ENCODE results near the gene STMN1.

The STMN1 gene

DNA sequence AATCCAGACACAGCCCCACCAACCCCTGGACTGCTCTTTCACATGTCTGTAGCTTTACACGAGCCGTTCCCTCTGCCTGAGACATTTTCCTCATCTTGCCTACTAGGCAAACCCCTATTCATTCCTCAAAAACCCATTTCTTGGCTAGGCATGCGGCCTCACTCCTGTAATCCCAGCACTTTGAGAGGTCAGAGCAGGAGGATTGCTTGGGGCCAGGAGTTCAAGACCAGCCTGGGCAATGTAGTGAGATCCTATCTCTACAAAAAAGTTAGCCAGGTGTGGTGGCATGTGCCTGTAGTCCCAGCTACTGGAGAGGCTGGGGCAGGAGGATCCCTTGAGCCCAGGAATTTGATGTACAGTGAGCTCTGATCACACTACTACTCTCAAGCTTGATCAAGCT lies 41.8 kb downstream of the STMN1 start:
- Histone ChIP-seq H3K9me3 (no peaks in the 10 kb centered on the region), H3K4me1 (peaks cover 15% of the 10 kb centered on the region), H3K27me3 (ENCODE audit: low read depth) (no peaks in the 10 kb centered on the region), H3K36me3 (replicated peaks) (no peaks in the 10 kb centered on the region), H3K4me3 (no peak overlapping the region)
- in situ Hi-C loops (cut with MboI; ENCODE audit: low sequenced_read_pairs): no loop called here
- DNase-seq (ENCODE audit: low spot score in 2 of 2): no peak

DNA sequence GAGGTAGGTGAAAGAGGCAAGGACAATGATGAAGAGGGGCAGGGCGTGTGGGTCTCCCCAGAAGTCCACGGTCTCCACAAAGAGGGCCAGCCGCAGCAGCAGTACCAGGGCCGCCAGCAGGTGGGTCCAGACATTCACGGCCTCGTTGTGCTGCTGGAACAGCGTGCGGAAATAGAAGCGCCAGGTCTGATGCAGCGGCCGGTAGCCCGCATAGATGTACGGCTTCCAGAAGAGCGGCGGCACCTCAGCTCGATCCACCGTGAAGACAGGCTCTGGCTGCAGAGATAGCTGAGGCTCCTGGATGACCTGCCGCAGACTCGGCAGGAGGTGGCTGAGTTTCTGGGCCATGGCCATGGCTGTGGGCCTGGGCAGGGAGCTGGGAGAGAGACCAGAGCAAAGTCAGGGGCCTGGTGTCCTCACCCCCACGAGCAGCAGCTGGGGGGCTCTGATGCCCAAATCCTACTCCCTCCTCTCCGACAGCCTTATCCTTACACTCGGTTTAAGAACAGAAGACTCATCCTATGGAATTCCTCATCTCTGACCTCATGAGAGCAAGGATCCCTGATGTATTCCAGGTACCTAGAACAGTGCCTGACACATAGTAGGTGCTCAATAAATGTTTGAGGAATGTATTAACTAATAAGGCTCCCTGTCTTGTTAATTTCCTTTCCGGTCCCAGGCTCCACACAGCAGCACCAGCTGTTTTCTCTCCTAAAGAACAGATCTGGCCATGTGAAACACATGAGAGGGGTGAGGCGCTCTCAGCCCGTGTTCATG lies 42.5 kb downstream of the STMN1 start:
- H3K4me1 ChIP-seq: peaks cover 15% of the 10 kb centered on the region
- no peaks in the 10 kb centered on the region for H3K36me3 ChIP-seq (replicated peaks)
- in situ Hi-C loops (cut with MboI; ENCODE audit: low sequenced_read_pairs): no loop called here
- no peak overlapping the region for H3K4me3 ChIP-seq
- H3K27me3 ChIP-seq (ENCODE audit: low read depth): no peaks in the 10 kb centered on the region
- H3K9me3 ChIP-seq: no peaks in the 10 kb centered on the region
- no peak for DNase-seq (ENCODE audit: low spot score in 2 of 2)

DNA sequence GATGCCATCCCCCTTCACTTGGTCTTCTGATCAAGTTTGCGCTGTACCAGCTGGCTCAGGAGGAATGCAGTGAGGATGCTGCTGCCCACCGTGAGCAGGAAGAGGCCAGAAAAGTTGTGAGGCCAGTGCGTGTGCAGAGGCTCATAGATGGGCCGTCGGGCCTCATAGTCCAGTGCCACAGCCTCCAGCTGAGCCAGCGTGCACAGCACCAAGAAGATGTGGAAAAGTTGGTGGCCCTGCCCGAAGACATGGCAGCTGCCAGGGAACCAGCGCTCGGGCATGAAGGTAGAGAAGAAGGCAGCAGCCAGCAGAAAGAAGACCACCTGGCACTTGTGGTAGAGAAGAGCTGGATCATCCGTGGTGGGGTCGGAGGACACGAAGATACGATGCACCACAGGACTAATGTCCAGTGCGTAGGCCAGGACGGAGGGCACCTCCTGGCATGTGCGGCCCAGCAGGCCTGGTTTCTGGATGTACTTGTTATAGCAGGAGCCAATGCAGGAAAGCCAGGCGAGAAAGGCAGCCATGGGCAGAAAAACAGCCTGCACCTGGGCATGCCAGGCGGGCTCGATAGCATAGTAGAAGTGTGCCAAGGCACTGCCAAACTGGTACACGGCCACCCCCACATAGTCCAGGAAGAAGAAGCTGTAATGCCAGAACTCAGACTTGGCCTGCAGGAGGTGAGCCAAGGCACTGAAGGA lies 43.3 kb downstream of the STMN1 start:
- no peaks in the 10 kb centered on the region for H3K36me3 ChIP-seq (replicated peaks)
- no peaks in the 10 kb centered on the region for H3K9me3 ChIP-seq
- no peak for DNase-seq (ENCODE audit: low spot score in 2 of 2)
- H3K4me1 ChIP-seq: peaks cover 22% of the 10 kb centered on the region
- in situ Hi-C loops (cut with MboI; ENCODE audit: low sequenced_read_pairs): no loop called here
- no peak overlapping the region for H3K4me3 ChIP-seq
- H3K27me3 ChIP-seq (ENCODE audit: low read depth): no peaks in the 10 kb centered on the region

DNA sequence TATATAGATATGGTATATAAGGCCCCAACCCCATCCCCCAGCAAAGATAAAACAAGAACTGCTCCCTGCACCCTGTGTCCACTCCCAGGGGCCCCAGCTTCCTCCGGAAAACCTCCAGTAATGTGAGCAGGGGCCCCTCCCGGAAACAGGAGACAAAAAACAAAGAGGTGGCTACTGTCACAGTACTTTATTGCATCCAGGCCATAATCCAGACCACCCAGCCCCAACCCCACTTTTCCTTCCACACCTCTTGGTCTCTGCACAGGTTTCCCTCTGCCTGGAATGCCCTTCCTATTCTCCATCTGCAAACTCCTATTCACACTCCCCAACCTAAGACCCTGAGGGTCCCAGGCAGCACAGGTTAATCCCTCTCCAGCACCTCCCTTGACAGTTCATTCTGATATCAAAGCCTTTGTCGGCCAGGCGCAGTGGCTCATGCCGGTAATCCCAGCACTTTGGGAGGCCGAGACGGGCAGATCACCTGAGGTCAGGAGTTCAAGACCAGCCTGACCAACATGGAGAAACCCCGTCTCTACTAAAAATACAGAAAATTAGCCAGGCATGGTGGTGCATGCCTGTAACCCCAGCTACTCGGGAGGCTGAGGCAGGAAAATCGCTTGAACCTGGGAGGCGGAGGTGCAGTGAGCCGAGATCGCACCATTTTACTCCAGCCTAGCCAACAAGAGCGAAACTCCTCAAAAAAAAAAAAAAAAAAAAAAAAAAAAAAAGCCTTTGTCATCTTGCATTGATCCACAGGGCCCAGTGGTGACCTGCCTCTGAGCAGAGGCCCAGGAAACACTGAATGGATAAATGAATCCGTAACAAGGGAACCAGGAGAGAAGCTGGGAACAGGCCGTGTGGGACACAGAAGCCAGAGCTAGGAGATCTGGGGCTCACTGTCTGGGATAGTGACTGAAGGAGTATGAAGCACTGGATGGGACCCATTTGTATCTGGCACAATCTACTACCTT lies 44.6 kb downstream of the STMN1 start:
- no peak overlapping the region for H3K4me3 ChIP-seq
- no peaks in the 10 kb centered on the region for H3K9me3 ChIP-seq
- H3K36me3 ChIP-seq (replicated peaks): no peaks in the 10 kb centered on the region
- H3K4me1 ChIP-seq: peaks cover 22% of the 10 kb centered on the region
- in situ Hi-C loops (cut with MboI; ENCODE audit: low sequenced_read_pairs): no loop called here
- no peak for DNase-seq (ENCODE audit: low spot score in 2 of 2)
- no peaks in the 10 kb centered on the region for H3K27me3 ChIP-seq (ENCODE audit: low read depth)

DNA sequence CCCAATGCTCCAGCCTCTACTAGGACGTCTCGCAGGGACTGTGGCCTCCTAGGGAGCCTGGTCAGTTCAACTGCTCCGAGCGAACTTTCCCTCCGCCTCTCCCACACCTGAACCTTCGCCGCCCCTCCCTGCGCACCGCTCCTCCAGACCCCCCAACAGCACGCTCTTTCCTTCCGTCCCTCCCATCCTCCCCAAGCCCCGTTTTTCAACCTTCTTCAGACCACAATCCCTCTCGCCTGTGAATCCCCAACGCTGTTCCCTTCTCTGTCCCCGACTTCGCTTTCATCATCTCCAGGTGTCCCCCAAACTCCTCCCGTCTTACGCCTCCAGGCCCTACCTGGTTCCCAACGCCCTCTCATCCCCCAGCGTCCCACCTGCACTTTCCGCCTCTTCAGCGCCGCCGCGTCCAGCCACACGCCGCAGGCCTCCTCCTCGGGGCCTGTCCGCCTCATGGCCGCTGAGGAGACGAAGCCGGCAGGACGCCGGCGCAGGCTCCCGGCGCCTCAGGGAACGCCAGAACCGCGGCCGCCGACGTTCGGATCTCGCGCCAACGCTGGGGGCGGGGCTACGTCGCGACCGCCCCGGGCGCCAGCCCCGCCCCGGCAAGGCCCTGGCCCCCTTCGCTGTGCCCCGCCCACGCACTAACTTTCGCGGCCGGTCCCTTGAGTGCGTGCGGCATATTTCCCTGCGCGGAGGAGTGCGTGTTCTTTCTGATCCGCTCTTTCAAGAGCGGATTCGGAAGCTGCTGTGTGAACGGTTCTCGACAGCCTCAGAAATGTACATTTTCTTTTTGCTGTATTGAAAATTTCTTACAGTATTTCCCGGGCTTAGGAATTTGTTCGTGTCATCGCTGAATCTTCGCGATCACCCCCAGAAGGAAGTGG lies 47.1 kb downstream of the STMN1 start, which contains the start of gene AUNIP:
Gene AUNIP, minus strand, starts transcription at position 552 of the 884 bp plus-strand sequence. Its CDS starts 100 bp downstream, at position 452.
- Histone ChIP-seq H3K36me3 (replicated peaks) (no peaks in the 10 kb centered on the region), H3K9me3 (no peaks in the 10 kb centered on the region), H3K4me3 (peak within 1 kb of the TSS; percentile 91), H3K27me3 (ENCODE audit: low read depth) (no peaks in the 10 kb centered on the region), H3K4me1 (peaks cover 22% of the 10 kb centered on the region)
- DNase-seq (ENCODE audit: low spot score in 2 of 2): peak; percentile 76 to 92
- in situ Hi-C loops (cut with MboI; ENCODE audit: low sequenced_read_pairs): no loop called here

DNA sequence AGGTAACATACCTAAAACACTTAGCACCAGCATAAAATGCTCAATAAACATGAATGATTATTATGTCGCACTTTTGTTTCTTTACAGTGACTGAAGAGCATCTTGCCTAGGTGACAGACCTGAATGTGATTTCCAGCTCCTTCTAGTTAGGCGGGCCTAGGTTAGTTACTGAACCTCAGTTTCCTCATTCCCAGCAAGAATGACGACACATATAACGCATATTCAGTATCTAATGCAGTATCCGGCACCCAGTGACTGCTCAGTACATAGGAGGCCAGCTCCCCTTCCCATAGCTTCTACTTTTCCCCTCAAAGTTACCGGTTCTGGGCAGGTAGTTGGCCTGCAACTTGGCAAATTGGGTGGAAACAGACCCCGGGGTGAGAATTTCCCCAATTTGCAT lies 47.7 kb downstream of the STMN1 start:
- in situ Hi-C loops (cut with MboI; ENCODE audit: low sequenced_read_pairs): no loop called here
- Histone ChIP-seq H3K4me1 (peaks cover 22% of the 10 kb centered on the region), H3K9me3 (no peaks in the 10 kb centered on the region), H3K27me3 (ENCODE audit: low read depth) (no peaks in the 10 kb centered on the region), H3K36me3 (replicated peaks) (no peaks in the 10 kb centered on the region), H3K4me3 (peak overlapping the region; percentile 91)
- no peak for DNase-seq (ENCODE audit: low spot score in 2 of 2)

DNA sequence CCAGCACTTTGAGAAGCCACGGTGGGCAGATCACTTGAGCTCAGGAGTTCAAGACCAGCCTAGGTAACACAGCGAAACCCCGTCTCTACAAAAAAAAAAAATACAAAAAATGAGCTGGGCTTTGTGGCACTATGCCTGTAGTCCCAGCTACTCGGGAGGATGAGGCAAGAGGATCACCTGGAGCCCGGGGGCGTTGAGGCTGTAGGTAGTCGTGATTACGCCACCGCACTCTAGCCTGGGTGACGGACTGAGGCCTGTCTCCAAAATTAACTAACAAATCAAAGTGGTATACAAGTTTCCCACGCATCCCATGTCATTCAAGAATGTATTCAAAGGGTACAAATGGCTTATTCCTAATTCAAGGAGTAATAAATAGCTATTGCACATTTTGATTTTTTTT lies 49.4 kb downstream of the STMN1 start:
- in situ Hi-C loops (cut with MboI; ENCODE audit: low sequenced_read_pairs): no loop called here
- Histone ChIP-seq H3K36me3 (replicated peaks) (no peaks in the 10 kb centered on the region), H3K27me3 (ENCODE audit: low read depth) (no peaks in the 10 kb centered on the region)

DNA sequence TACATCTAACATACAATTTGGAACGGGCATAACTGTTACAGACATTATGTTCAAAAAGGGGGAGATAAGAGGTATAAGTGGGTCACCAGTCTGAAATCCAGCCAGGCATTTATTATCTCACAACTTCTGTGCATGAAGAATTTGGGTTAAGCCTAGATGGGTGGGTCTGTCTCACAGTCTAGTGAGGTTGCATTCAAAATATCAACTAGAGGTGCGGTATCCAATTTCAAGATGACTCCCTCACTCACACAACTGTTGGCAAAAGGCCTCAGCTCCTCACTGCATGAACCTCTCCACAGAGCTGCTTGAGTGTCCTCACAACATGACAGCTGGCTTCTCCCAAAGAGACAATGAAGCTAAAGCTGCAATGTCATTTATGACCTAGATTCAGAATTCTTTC lies 51.7 kb downstream of the STMN1 start:
- DNase-seq (ENCODE audit: low spot score in 2 of 2): no peak
- in situ Hi-C loops (cut with MboI; ENCODE audit: low sequenced_read_pairs): no loop called here

More for the DNA sequence above, 49.4 kb downstream of the STMN1 start:
- Histone ChIP-seq H3K4me1 (peaks cover 22% of the 10 kb centered on the region), H3K9me3 (no peaks in the 10 kb centered on the region), H3K4me3 (no peak overlapping the region)
- DNase-seq (ENCODE audit: low spot score in 2 of 2): no peak

More for the DNA sequence above, 51.7 kb downstream of the STMN1 start:
- H3K9me3 ChIP-seq: no peaks in the 10 kb centered on the region
- no peak overlapping the region for H3K4me3 ChIP-seq
- H3K36me3 ChIP-seq (replicated peaks): 0 out of 2 replicates have a peak, but pooled peaks cover 5% of the 10 kb centered on the region
- peaks cover 7% of the 10 kb centered on the region for H3K4me1 ChIP-seq
- no peaks in the 10 kb centered on the region for H3K27me3 ChIP-seq (ENCODE audit: low read depth)

All from HAP-1 (cell line).